Measurements from ENCODE around the gene TKTL1.

- TF ChIP-seq CTCF (IDR thresholded peaks at IDR 0.05) = no peak
- no peak for TF ChIP-seq POLR2A (IDR thresholded peaks at IDR 0.05)
- no peak for TF ChIP-seq POLR2AphosphoS5 (IDR thresholded peaks at IDR 0.05)
- no peak for TF ChIP-seq EP300 (IDR thresholded peaks at IDR 0.05)
Measured at GRCh38 chrX:154304846-154305245, 9.3 kb downstream of the TKTL1 start.
